ENCODE data around the gene SPSB2.
"Not testable (repeated sequence)": the region's sequence is repeated elsewhere in the genome, so short reads cannot be mapped to it uniquely, and the experiment has no call there.

Gene SPSB2

GRCh38 chr12:6899837-6900519, 26.9 kb upstream of the SPSB2 start:
- DNase-seq (ENCODE audit: low read depth in 2 of 2) = no peak

- no peak for DNase-seq (ENCODE audit: low read depth in 2 of 2)
Observed at GRCh38 chr12:6899427-6899826, 26.3 kb upstream of the SPSB2 start.

GRCh38 chr12:6896846-6897435, 23.8 kb upstream of the SPSB2 start:
- no peak for DNase-seq (ENCODE audit: low read depth in 2 of 2)

GRCh38 chr12:6894321-6894720, 21.2 kb upstream of the SPSB2 start:
- DNase-seq (ENCODE audit: low read depth in 2 of 2) = no peak

- DNase-seq (ENCODE audit: low read depth in 2 of 2) = not testable (repeated sequence)
Observed at GRCh38 chr12:6892683-6893082, 19.6 kb upstream of the SPSB2 start.

- DNase-seq (ENCODE audit: low read depth in 2 of 2) = no peak
Observed at GRCh38 chr12:6891646-6892001, 18.5 kb upstream of the SPSB2 start.

- DNase-seq (ENCODE audit: low read depth in 2 of 2) = peak; percentile 96 to 98
Observed at GRCh38 chr12:6890789-6891645, 17.9 kb upstream of the SPSB2 start.

- not testable (repeated sequence) for DNase-seq (ENCODE audit: low read depth in 2 of 2)
Observed at GRCh38 chr12:6889775-6890573, 16.9 kb upstream of the SPSB2 start.

GRCh38 chr12:6888794-6889193, 15.7 kb upstream of the SPSB2 start:
- DNase-seq (ENCODE audit: low read depth in 2 of 2) = not testable (repeated sequence)

GRCh38 chr12:6888360-6888759, 15.3 kb upstream of the SPSB2 start:
- no peak for DNase-seq (ENCODE audit: low read depth in 2 of 2)

GRCh38 chr12:6887460-6887859, 14.4 kb upstream of the SPSB2 start:
- DNase-seq (ENCODE audit: low read depth in 2 of 2) = no peak

GRCh38 chr12:6886206-6886999, 13.3 kb upstream of the SPSB2 start:
- not testable (repeated sequence) for DNase-seq (ENCODE audit: low read depth in 2 of 2)

- DNase-seq (ENCODE audit: low read depth in 2 of 2) = no peak
Observed at GRCh38 chr12:6884539-6884938, 11.4 kb upstream of the SPSB2 start.

- no peak for DNase-seq (ENCODE audit: low read depth in 2 of 2)
Observed at GRCh38 chr12:6883683-6884082, 10.6 kb upstream of the SPSB2 start.

GRCh38 chr12:6883252-6883651, 10.1 kb upstream of the SPSB2 start:
- DNase-seq (ENCODE audit: low read depth in 2 of 2) = no peak

- DNase-seq (ENCODE audit: low read depth in 2 of 2) = not testable (repeated sequence)
Observed at GRCh38 chr12:6879824-6880223, 6.7 kb upstream of the SPSB2 start.

GRCh38 chr12:6874015-6874368, 889 bp upstream of the SPSB2 start:
- DNase-seq (ENCODE audit: low read depth in 2 of 2) = not testable (repeated sequence)

GRCh38 chr12:6872073-6873048, 742 bp downstream of the SPSB2 start:
- peak; percentile 67 to 84 for DNase-seq (ENCODE audit: low read depth in 2 of 2)

- DNase-seq (ENCODE audit: low read depth in 2 of 2) = peak in 1 of 2 experiments; percentile 43
Observed at GRCh38 chr12:6871052-6871957, 1.8 kb downstream of the SPSB2 start.
